GM19324 (cell line): ENCODE measurements around the gene CASP9.
"Not testable (repeated sequence)": the region's sequence is repeated elsewhere in the genome, so short reads cannot be mapped to it uniquely, and the experiment has no call there.

ENCODE experiments used
- ATAC-seq: cut with Tn5 transposase; IDR thresholded peaks from one replicate; pipeline ENCODE4 v1.9.1; 2021; ENCODE audit warnings: mild to moderate bottlenecking, moderate library complexity; ENCODE audit not compliant: unreplicated experiment, low FRiP score

Gene CASP9

GRCh38 chr1:15471723-15472122 lies 52.3 kb downstream of the CASP9 start:
- not testable (repeated sequence) for ATAC-seq

GRCh38 chr1:15471067-15471466 lies 52.9 kb downstream of the CASP9 start:
- not testable (repeated sequence) for ATAC-seq

- ATAC-seq: not testable (repeated sequence)
These were observed 54.1 kb downstream of the CASP9 start for GRCh38 chr1:15469821-15470448.

- no peak for ATAC-seq
These were observed 54.7 kb downstream of the CASP9 start for GRCh38 chr1:15469361-15469760.

- ATAC-seq: no peak
These were observed 55.9 kb downstream of the CASP9 start for GRCh38 chr1:15468145-15468544.

GRCh38 chr1:15466955-15467625 lies 56.9 kb downstream of the CASP9 start:
- not testable (repeated sequence) for ATAC-seq

- no peak for ATAC-seq
These were observed 58.3 kb downstream of the CASP9 start for GRCh38 chr1:15465674-15466073.

- ATAC-seq: not testable (repeated sequence)
These were observed 60.1 kb downstream of the CASP9 start for GRCh38 chr1:15463926-15464322.

- ATAC-seq: not testable (repeated sequence)
These were observed 60.8 kb downstream of the CASP9 start for GRCh38 chr1:15463064-15463800.

- ATAC-seq: no peak
These were observed 63.3 kb downstream of the CASP9 start for GRCh38 chr1:15460708-15461095.

GRCh38 chr1:15459771-15460707 lies 64.0 kb downstream of the CASP9 start:
- ATAC-seq: no peak

- ATAC-seq: not testable (repeated sequence)
These were observed 65.6 kb downstream of the CASP9 start for GRCh38 chr1:15458388-15458787.

- no peak for ATAC-seq
These were observed 66.4 kb downstream of the CASP9 start for GRCh38 chr1:15457585-15457984.

GRCh38 chr1:15456313-15456954 lies 67.6 kb downstream of the CASP9 start, which contains the start of gene CELA2A:
TSS of gene CELA2A (plus strand) at chr1:15456732. CDS start at chr1:15456754, 22 bp downstream.
- ATAC-seq: no peak

GRCh38 chr1:15455522-15455921 lies 68.5 kb downstream of the CASP9 start:
- ATAC-seq: no peak

- no peak for ATAC-seq
These were observed 69.8 kb downstream of the CASP9 start for GRCh38 chr1:15454256-15454655.

GRCh38 chr1:15453734-15454133 lies 70.3 kb downstream of the CASP9 start:
- no peak for ATAC-seq

GRCh38 chr1:15452866-15453571 lies 71.0 kb downstream of the CASP9 start:
- ATAC-seq: no peak

- ATAC-seq: no peak
These were observed 71.8 kb downstream of the CASP9 start for GRCh38 chr1:15452216-15452615.
